C1 segment of cervical spinal cord (tissue), 14 donors: ENCODE results near the gene ACOX1.

Experiments used
- DNase-seq, 14 donors: peaks; one replicate each; lab custom pipeline; 2025; lab: John Stamatoyannopoulos, UW

The ACOX1 gene

GRCh38 chr17:75933808-75934207 lies 45.2 kb downstream of the ACOX1 start:
- DNase-seq: no peak

- no peak for DNase-seq
Observed at GRCh38 chr17:75932852-75933251, 46.1 kb downstream of the ACOX1 start.

- no peak for DNase-seq
Observed at GRCh38 chr17:75931062-75931461, 47.9 kb downstream of the ACOX1 start.

- no peak for DNase-seq
Observed at GRCh38 chr17:75927286-75927922, 51.6 kb downstream of the ACOX1 start.

GRCh38 chr17:75926456-75926855 lies 52.5 kb downstream of the ACOX1 start:
- DNase-seq: no peak

GRCh38 chr17:75925912-75926311 lies 53.1 kb downstream of the ACOX1 start:
- DNase-seq: no peak

GRCh38 chr17:75925103-75925502 lies 53.9 kb downstream of the ACOX1 start:
- DNase-seq: no peak

- no peak for DNase-seq
Observed at GRCh38 chr17:75922963-75923874, 55.7 kb downstream of the ACOX1 start.

GRCh38 chr17:75922173-75922961 lies 56.6 kb downstream of the ACOX1 start:
- DNase-seq: no peak

GRCh38 chr17:75921596-75921995 lies 57.4 kb downstream of the ACOX1 start:
- no peak for DNase-seq

GRCh38 chr17:75920045-75920560 lies 58.9 kb downstream of the ACOX1 start:
- peak in 1 of 14 donors; percentile 67 for DNase-seq

GRCh38 chr17:75919611-75920010 lies 59.4 kb downstream of the ACOX1 start:
- no peak for DNase-seq

GRCh38 chr17:75917917-75918445 lies 61.0 kb downstream of the ACOX1 start:
- DNase-seq: no peak

- no peak for DNase-seq
Observed at GRCh38 chr17:75917141-75917916, 61.6 kb downstream of the ACOX1 start.

GRCh38 chr17:75915268-75915667 lies 63.7 kb downstream of the ACOX1 start:
- DNase-seq: no peak

GRCh38 chr17:75914643-75915267 lies 64.2 kb downstream of the ACOX1 start:
- no peak for DNase-seq

- no peak for DNase-seq
Observed at GRCh38 chr17:75913537-75914210, 65.3 kb downstream of the ACOX1 start.

- no peak for DNase-seq
Observed at GRCh38 chr17:75910699-75911098, 68.3 kb downstream of the ACOX1 start.

GRCh38 chr17:75909812-75910274 lies 69.1 kb downstream of the ACOX1 start:
- DNase-seq: peak in 1 of 14 donors; percentile 35
